Fibroblast of skin of back (primary cell): ENCODE results near the gene ALS2CL.

Experiments used
- DNase-seq: peaks from one replicate; pipeline ENCODE4 v3.0.0-alpha.2; 2013

ALS2CL gene

GRCh38 chr3:46677411-46677726 lies 16.1 kb downstream of the ALS2CL start:
- no peak for DNase-seq

GRCh38 chr3:46676601-46677410 lies 16.7 kb downstream of the ALS2CL start:
- DNase-seq: no peak

DNA sequence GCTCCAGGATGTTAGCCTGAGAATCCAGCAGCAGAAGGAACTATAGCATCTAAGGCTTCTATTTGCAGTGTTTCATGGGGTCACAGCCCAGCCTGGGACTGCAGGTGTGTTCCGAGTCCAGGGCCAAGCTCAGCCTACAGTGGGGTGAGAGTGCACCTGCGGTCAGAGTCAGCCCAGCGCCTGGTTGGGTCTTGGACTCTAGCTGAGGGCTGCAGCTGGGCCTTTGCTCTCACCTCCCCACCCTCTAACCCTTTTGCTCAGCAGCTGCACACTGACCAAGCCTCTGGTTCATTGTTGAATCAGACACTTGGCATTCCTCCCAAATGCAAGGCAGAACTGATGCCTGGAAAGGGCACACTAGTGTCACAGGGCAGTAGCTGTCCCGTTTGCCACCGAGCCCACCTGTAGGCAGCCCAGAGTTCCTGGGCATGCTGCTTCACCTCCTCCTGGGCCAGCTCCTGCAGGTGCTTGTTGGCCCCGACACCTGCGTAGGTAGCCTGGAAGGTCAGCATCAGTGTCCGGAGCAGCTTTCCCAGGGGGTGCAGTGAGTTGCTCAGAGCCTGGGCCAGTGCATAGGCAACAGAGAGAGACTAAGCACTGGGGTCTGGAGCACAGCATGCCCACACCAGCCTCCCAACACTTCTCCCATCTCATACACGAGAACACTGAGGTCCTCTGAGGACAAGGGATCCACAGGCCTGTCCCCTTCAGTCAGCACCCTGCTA lies 17.5 kb downstream of the ALS2CL start:
- DNase-seq: no peak

DNA sequence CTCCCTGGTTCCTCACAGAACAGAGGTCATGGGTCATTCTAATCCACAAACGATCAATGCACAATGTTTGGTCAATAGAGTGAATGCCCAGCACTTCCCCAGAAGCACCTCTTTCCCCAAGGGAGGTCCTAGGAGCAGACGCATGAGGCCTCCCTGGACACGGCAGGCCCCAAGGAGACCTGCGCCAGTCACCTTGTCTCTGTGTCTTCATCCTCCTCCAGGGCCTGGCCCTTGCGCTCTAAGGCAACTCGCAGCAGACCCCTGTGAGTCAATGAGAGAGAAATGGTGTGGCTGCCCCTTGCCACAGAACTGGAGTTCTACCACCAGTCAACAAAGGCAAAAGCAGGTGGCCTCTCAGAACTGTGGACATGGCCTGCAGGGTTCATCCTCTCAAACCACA lies 18.1 kb downstream of the ALS2CL start:
- no peak for DNase-seq

- DNase-seq: no peak
Measured at GRCh38 chr3:46674031-46674845, 19.2 kb downstream of the ALS2CL start.

GRCh38 chr3:46673151-46674030 lies 20.1 kb downstream of the ALS2CL start:
- no peak for DNase-seq

- no peak for DNase-seq
Measured at GRCh38 chr3:46672349-46672695, 21.2 kb downstream of the ALS2CL start.

GRCh38 chr3:46671541-46672348 lies 21.7 kb downstream of the ALS2CL start:
- no peak for DNase-seq

DNA sequence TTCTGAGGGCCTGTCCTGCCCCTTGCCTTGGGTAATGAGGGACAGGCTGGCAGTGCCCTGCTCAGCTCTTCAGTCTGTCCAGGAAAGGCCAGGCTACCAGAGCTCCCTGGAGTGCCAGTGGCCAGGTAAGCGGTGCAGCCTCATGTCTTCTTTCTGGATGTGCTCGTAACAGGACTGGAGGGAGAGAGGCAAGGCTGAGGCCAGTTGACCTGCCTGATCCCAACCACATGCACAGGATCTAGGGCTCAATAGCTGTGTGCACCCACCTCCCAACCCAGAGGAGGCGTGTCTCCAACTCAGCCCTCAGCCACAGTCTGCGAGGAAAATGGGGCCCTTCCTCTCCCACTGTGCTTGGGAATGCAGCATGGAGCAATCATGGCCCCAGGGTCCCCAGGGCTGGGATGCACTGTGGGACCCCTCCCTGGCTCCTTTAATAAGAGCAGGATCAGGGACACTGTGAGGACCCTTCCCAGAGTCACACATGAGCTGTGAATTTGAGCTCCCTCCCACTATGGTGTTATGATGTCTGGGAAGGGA lies 22.5 kb downstream of the ALS2CL start:
- no peak for DNase-seq

GRCh38 chr3:46670000-46670890 lies 23.2 kb downstream of the ALS2CL start:
- DNase-seq: no peak

DNA sequence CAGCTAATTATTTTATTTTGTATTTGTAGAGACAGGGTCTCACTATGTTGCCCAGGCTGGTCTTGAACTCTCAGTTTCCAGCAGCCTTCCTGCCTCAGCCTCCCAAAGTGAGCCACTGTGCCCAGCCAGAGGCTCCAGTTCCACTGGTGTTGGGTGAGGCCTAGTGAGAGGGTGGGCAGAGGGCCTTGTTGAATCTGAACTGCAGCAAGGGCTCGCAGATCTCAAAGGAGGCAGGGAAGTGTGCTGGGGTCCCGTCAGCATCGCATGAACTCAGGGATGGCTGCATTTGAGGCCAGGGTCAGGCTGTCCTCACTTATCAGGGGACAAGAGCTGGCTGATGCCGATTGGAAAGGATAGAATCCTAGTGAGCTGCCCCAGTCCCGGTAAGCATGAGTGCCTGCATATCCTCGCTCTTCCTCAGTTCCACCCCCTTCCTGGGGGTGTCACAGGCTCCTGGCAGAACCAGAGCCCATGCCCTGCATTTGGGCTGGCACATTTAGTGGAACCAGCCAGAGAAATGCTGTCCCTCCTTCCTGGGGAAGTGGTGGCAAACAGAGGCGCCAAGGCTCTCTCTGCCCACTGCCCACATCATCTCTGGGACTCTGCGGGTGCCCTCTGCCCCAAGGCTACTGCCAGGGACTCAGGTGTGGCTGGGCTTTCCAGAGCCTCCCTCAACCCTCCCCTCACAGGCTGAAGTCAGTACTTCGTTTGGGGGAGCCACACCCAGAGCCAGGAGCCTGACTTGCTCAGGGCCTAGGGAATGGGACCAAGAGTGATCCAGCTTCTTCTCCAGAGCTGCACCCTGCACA lies 24.1 kb downstream of the ALS2CL start:
- no peak for DNase-seq

DNA sequence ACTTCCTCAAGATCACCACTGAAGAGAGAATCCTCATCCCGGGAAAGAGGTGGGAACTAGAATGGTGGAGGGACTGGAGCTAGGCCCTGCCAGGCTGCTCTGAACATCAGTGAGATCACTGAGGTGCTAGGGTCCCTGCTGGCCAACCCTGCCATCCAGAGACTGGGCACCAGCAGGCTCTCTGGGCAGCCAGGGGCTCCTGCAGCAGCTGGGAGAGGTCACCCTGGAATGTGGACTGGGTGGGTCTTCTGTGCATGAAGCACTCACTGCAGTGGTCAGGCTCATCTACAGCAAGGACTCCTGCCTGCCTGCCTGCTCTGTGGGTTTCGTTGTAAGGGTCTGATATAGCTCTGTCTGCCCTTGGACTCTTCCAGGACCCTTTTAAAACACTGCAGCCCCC lies 24.9 kb downstream of the ALS2CL start:
- no peak for DNase-seq

- no peak for DNase-seq
Measured at GRCh38 chr3:46668116-46668515, 25.4 kb downstream of the ALS2CL start.

GRCh38 chr3:46667657-46668056 lies 25.8 kb downstream of the ALS2CL start:
- no peak for DNase-seq

DNA sequence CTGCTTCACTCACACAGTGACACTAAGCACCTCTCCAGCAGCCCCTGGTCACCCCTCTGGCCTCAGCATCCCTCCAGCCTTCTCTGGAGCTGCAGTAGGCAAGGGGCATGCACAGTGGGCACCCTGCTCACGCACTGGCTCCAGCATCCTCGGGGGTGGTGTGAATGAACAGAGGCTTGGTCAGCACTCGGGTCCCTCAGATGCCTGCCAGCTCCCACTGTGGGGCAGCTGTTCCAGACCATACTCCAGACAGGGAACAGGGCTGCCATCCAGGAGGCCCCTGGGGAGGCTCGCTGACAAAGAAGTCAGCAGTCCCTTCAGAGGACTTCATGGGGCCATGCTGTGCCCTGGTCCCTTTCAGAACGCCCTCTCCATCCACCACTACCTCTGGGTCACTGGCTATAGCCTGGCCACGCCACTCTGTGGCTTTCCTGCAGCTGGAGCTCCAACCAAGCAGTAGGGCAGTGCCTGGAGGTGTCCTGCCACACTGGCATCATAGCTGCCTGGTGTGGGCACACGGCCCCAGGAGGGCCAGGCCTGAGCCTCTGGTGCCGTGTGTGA lies 26.3 kb downstream of the ALS2CL start:
- DNase-seq: no peak

- no peak for DNase-seq
Measured at GRCh38 chr3:46666453-46666845, 27.0 kb downstream of the ALS2CL start.

DNA sequence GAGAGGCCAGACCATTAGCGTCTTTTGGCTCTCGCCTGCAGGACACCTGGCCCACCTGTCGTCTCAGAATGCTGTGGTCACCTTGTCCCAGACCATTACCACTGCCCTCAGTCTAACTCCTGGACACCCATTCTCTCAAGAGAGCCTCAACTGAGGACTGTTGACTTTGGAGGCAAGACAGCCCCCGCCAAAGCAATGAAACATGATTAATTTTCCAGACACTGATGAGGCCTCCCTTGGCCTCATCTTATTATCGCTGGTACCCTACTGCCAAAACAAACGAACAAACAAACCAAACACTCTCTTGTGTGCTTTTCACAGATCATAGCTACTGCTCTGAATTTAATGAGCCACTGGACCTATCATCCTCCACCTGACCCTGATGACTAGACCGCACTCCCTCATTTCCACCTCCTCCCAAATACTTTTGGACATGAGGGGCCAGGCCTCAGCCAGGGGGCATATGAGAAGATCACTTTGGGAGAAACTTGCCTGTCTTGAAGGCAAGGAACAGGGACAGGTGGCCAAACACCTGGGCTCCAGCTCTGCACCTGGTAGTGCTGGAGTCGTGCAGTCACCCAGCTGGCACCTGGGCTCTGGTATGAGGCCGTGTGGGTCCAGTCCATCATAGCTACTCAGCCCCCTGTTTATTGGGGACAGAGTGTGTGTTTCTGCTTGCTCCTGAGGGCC lies 27.6 kb downstream of the ALS2CL start:
- no peak for DNase-seq
